Hypothalamus (tissue), 51 donors: ENCODE results near the gene RAB3GAP2.
"Not testable (repeated sequence)": the region's sequence is repeated elsewhere in the genome, so short reads cannot be mapped to it uniquely, and the experiment has no call there.

Experiments used
- DNase-seq, 51 donors: peaks; one replicate each; lab custom pipeline; 2025; lab: John Stamatoyannopoulos, UW

The RAB3GAP2 gene

GRCh38 chr1:220157738-220158137 is 114.5 kb downstream of the RAB3GAP2 start:
- no peak for DNase-seq

GRCh38 chr1:220156620-220157146 is 115.6 kb downstream of the RAB3GAP2 start:
- no peak for DNase-seq

GRCh38 chr1:220153147-220153546 is 119.1 kb downstream of the RAB3GAP2 start:
- no peak for DNase-seq

GRCh38 chr1:220151454-220151853 is 120.8 kb downstream of the RAB3GAP2 start:
- DNase-seq, result peak in 26 of 51 donors; percentile 1 to 59 (median 15)

- DNase-seq, result no peak
These were observed 122.5 kb downstream of the RAB3GAP2 start for GRCh38 chr1:220149742-220150141.

- no peak for DNase-seq
These were observed 128.2 kb downstream of the RAB3GAP2 start for GRCh38 chr1:220144051-220144450.

GRCh38 chr1:220139966-220140365 is 132.3 kb downstream of the RAB3GAP2 start:
- no peak for DNase-seq

GRCh38 chr1:220137019-220137786 is 135.1 kb downstream of the RAB3GAP2 start:
- DNase-seq, result no peak

- no peak for DNase-seq
These were observed 136.5 kb downstream of the RAB3GAP2 start for GRCh38 chr1:220135755-220136154.

GRCh38 chr1:220129479-220130210 is 142.6 kb downstream of the RAB3GAP2 start:
- no peak for DNase-seq

- no peak for DNase-seq
These were observed 145.2 kb downstream of the RAB3GAP2 start for GRCh38 chr1:220127076-220127475.

- no peak for DNase-seq
These were observed 147.7 kb downstream of the RAB3GAP2 start for GRCh38 chr1:220124542-220124941.

GRCh38 chr1:220123889-220124288 is 148.4 kb downstream of the RAB3GAP2 start:
- DNase-seq, result no peak

GRCh38 chr1:220123066-220123465 is 149.2 kb downstream of the RAB3GAP2 start:
- DNase-seq, result no peak

GRCh38 chr1:220121791-220122530 is 150.3 kb downstream of the RAB3GAP2 start:
- no peak for DNase-seq

GRCh38 chr1:220119043-220119512 is 153.2 kb downstream of the RAB3GAP2 start:
- no peak for DNase-seq

- no peak for DNase-seq
These were observed 159.0 kb downstream of the RAB3GAP2 start for GRCh38 chr1:220113136-220113695.

GRCh38 chr1:220112600-220112999 is 159.7 kb downstream of the RAB3GAP2 start:
- DNase-seq, result not testable (repeated sequence)

- not testable (repeated sequence) for DNase-seq
These were observed 161.8 kb downstream of the RAB3GAP2 start for GRCh38 chr1:220110473-220110872.

- DNase-seq, result no peak
These were observed 172.4 kb downstream of the RAB3GAP2 start for GRCh38 chr1:220099826-220100225.
